Neural cell (in vitro differentiated cells): Measurements from ENCODE around the gene ARF1. TPM values are rescaled to one million over a fixed set of nuclear protein-coding genes. Genes with fewer than 3 reads are reported as not detected.

Experiments used
- H2AFZ ChIP-seq: fragments of 200-600, 300-800 bp; sonication (generic), shearing (Covaris generic); 2 replicates; pipeline ENCODE4 v1.6.0; 2014; ENCODE audit warnings: low read depth, mild to moderate bottlenecking, antibody characterized with exemption, low read length, moderate library complexity
- H3F3A ChIP-seq: fragments of 200-600 bp; shearing (Covaris generic); 2 replicates; pipeline ENCODE4 v1.6.1; 2016; ENCODE audit warnings: mild to moderate bottlenecking, moderate library complexity, mixed read lengths, antibody characterized with exemption, low read length; ENCODE audit not compliant: insufficient read depth, poor library complexity, severe bottlenecking
- H3K27ac ChIP-seq: fragments of 200-600, 300-800 bp; sonication (generic), shearing (Covaris generic); 2 replicates; pipeline ENCODE4 v1.5.1; 2014; ENCODE audit warnings: mild to moderate bottlenecking, low read length, moderate library complexity
- H3K27me3 ChIP-seq: fragments of 300-800, 200-600 bp; sonication (generic), shearing (Covaris generic); 2 replicates; pipeline ENCODE4 v1.6.0; 2014; ENCODE audit warnings: mild to moderate bottlenecking, low read depth, low read length, moderate library complexity; ENCODE audit not compliant: insufficient read depth
- H3K36me3 ChIP-seq: fragments of 300-800, 200-600 bp; sonication (generic), shearing (Covaris generic); 2 replicates; pipeline ENCODE4 v1.5.1; 2014; ENCODE audit warnings: mild to moderate bottlenecking, antibody characterized with exemption, low read length, moderate library complexity; ENCODE audit not compliant: insufficient read depth
- H3K4me2 ChIP-seq: fragments of 300-800, 200-600 bp; sonication (generic), shearing (Covaris generic); 2 replicates; pipeline ENCODE4 v1.6.0; 2014; ENCODE audit warnings: mild to moderate bottlenecking, low read length
- H3K4me3 ChIP-seq: fragments of 300-800, 200-600 bp; sonication (generic), shearing (Covaris generic); 2 replicates; pipeline ENCODE4 v1.5.1; 2014; ENCODE audit warnings: mild to moderate bottlenecking, low read length, moderate library complexity
- H3K79me2 ChIP-seq: fragments of 200-600 bp; shearing (Covaris generic); replicated peaks from 2 replicates; pipeline ENCODE4 v1.6.0; 2014; ENCODE audit warnings: mild to moderate bottlenecking, low read length, moderate library complexity; ENCODE audit not compliant: insufficient read depth
- H3K9ac ChIP-seq: fragments of 300-800, 200-600 bp; sonication (generic), shearing (Covaris generic); 2 replicates; pipeline ENCODE4 v1.6.1; 2016; ENCODE audit warnings: mild to moderate bottlenecking, low read length, mixed read lengths
- H3K9me2 ChIP-seq: fragments of 200-600 bp; shearing (Covaris generic); 2 replicates; pipeline ENCODE4 v1.6.1; 2016; ENCODE audit warnings: mild to moderate bottlenecking, low read length, mixed read lengths; ENCODE audit not compliant: insufficient read depth
- H3K9me3 ChIP-seq: fragments of 200-600, 300-800 bp; sonication (generic), shearing (Covaris generic); 2 replicates; pipeline ENCODE4 v1.6.1; 2016; ENCODE audit warnings: mild to moderate bottlenecking, mixed run types, low read length, moderate library complexity, mixed read lengths
- H4K20me1 ChIP-seq: fragments of 200-600 bp; shearing (Covaris generic); 2 replicates; pipeline ENCODE4 v1.6.1; 2016; ENCODE audit warnings: mild to moderate bottlenecking, mixed run types; ENCODE audit not compliant: insufficient read depth
- EP300 ChIP-seq: fragments of 450-650 bp; conservative IDR thresholded peaks from 2 replicates; pipeline ENCODE4 v1.6.1; 2014; ENCODE audit warnings: antibody characterized with exemption, mild to moderate bottlenecking, moderate library complexity; ENCODE audit not compliant: poor library complexity, severe bottlenecking
- EZH2 ChIP-seq: fragments of 200-600, 300-800 bp; shearing (Covaris generic), sonication (generic); IDR thresholded peaks from 2 replicates; pipeline ENCODE4 v1.6.1; 2014; ENCODE audit warnings: antibody characterized with exemption, low read length, borderline replicate concordance, mild to moderate bottlenecking; ENCODE audit not compliant: insufficient read depth, poor library complexity, severe bottlenecking
- MXI1 ChIP-seq: fragments of 450-650 bp; conservative IDR thresholded peaks from 2 replicates; pipeline ENCODE4 v1.6.1; 2014; ENCODE audit warnings: antibody characterized with exemption, mild to moderate bottlenecking; ENCODE audit not compliant: poor library complexity, severe bottlenecking
- POLR2AphosphoS5 ChIP-seq: IDR thresholded peaks from 2 replicates; pipeline ENCODE4 v1.6.1; 2012
- RAD21 ChIP-seq: fragments of 450-650 bp; conservative IDR thresholded peaks from 2 replicates; pipeline ENCODE4 v1.6.1; 2014; ENCODE audit warnings: antibody characterized with exemption, mild to moderate bottlenecking, moderate library complexity
- SMC3 ChIP-seq: fragments of 450-650 bp; conservative IDR thresholded peaks from 2 replicates; pipeline ENCODE4 v1.6.1; 2014; ENCODE audit warnings: antibody characterized with exemption, mild to moderate bottlenecking, moderate library complexity; ENCODE audit not compliant: poor library complexity
- TAF1 ChIP-seq: IDR thresholded peaks from 2 replicates; pipeline ENCODE4 v1.6.1; 2012; ENCODE audit warnings: low read depth
- polyA plus RNA-seq: library from polyadenylated mRNA; depleted of rRNA; stranded (reverse); fragments of >200 nt; gene quantifications from 2 replicates; pipeline ENCODE4 v1.2.3, GENCODE V29; 2014
- TF ChIP-seq, protein P1 (sequence below): fragments of 450-650 bp; IDR thresholded peaks from 2 replicates; pipeline ENCODE4 v1.5.1; 2014; ENCODE audit warnings: antibody characterized with exemption, mild to moderate bottlenecking, moderate library complexity; ENCODE audit not compliant: poor library complexity, severe bottlenecking
- TF ChIP-seq, protein P2 (sequence below): IDR thresholded peaks from 2 replicates; pipeline ENCODE4 v1.6.1; 2012; ENCODE audit warnings: borderline replicate concordance

Gene ARF1
- polyA plus RNA-seq, 1 donor from 2014 or later = 168 TPM

DNA sequence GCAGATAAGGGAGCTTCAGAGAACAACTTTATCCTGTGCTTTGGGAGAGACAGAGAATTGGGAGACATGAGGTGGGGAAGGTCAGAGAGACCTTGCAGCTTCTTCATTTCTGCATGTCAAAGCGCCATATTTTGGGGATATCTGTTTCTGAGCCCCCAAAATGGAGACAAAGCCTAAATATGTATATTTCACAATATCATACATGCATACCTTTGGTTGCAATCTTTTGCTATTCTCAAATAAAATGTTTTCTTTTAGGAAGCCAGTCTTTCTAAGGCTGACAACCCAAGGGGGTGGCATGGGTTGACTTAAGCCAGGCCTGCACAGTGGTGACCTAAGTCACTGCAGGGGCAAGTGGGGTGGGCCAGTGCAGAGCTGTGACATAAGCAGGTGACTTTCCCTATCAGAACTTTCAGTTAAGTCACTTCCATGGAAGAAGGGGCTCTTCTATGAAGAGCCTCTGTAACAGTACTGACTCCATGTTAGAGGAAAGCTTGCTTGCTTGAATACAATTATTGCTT, 40.5 kb downstream of the ARF1 start:
- TF ChIP-seq, protein P1, sequence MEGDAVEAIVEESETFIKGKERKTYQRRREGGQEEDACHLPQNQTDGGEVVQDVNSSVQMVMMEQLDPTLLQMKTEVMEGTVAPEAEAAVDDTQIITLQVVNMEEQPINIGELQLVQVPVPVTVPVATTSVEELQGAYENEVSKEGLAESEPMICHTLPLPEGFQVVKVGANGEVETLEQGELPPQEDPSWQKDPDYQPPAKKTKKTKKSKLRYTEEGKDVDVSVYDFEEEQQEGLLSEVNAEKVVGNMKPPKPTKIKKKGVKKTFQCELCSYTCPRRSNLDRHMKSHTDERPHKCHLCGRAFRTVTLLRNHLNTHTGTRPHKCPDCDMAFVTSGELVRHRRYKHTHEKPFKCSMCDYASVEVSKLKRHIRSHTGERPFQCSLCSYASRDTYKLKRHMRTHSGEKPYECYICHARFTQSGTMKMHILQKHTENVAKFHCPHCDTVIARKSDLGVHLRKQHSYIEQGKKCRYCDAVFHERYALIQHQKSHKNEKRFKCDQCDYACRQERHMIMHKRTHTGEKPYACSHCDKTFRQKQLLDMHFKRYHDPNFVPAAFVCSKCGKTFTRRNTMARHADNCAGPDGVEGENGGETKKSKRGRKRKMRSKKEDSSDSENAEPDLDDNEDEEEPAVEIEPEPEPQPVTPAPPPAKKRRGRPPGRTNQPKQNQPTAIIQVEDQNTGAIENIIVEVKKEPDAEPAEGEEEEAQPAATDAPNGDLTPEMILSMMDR = no peak
- TF ChIP-seq RAD21 (no peak), MXI1 (no peak), EZH2 (no peak), EP300 (no peak), TAF1 (no peak), SMC3 (no peak), POLR2AphosphoS5 (no peak)
- TF ChIP-seq, protein P2, sequence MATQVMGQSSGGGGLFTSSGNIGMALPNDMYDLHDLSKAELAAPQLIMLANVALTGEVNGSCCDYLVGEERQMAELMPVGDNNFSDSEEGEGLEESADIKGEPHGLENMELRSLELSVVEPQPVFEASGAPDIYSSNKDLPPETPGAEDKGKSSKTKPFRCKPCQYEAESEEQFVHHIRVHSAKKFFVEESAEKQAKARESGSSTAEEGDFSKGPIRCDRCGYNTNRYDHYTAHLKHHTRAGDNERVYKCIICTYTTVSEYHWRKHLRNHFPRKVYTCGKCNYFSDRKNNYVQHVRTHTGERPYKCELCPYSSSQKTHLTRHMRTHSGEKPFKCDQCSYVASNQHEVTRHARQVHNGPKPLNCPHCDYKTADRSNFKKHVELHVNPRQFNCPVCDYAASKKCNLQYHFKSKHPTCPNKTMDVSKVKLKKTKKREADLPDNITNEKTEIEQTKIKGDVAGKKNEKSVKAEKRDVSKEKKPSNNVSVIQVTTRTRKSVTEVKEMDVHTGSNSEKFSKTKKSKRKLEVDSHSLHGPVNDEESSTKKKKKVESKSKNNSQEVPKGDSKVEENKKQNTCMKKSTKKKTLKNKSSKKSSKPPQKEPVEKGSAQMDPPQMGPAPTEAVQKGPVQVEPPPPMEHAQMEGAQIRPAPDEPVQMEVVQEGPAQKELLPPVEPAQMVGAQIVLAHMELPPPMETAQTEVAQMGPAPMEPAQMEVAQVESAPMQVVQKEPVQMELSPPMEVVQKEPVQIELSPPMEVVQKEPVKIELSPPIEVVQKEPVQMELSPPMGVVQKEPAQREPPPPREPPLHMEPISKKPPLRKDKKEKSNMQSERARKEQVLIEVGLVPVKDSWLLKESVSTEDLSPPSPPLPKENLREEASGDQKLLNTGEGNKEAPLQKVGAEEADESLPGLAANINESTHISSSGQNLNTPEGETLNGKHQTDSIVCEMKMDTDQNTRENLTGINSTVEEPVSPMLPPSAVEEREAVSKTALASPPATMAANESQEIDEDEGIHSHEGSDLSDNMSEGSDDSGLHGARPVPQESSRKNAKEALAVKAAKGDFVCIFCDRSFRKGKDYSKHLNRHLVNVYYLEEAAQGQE = no peak
- H3K4me3 ChIP-seq = no peak overlapping the region
- H4K20me1 ChIP-seq = no peaks in the 10 kb centered on the region
- no peaks in the 10 kb centered on the region for H3K79me2 ChIP-seq
- no peak overlapping the region for H3K9ac ChIP-seq
- H3K27me3 ChIP-seq = no peaks in the 10 kb centered on the region
- no peak overlapping the region for H2AFZ ChIP-seq
- no peaks in the 10 kb centered on the region for H3K9me2 ChIP-seq
- no peaks in the 10 kb centered on the region for H3K9me3 ChIP-seq
- no peak overlapping the region for H3K4me2 ChIP-seq
- H3K27ac ChIP-seq = no peak overlapping the region
- no peaks in the 10 kb centered on the region for H3K36me3 ChIP-seq
- H3F3A ChIP-seq = no peaks in the 10 kb centered on the region

DNA sequence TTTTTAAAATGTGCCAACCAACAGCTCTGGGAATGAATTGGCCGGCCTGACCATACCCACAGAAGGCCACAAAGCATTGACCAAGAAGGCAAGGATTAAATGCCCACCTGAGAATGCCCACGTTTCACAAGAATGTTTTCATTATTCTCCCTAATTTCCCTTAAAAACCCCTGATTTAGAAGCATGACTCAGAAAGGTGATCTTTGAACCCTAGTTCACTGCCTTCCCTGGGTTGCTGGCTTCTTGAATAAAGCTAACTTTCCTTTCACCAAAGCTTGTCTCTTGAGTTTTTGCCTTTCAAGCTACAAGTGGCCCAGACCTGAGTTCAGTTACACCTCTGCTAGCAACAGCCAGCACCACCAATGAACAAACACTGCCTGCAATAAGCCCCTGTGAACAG, 41.0 kb downstream of the ARF1 start:
- no peaks in the 10 kb centered on the region for H3K9me3 ChIP-seq
- H3K9ac ChIP-seq = no peak overlapping the region
- no peak for TF ChIP-seq TAF1
- TF ChIP-seq EZH2 = no peak
- TF ChIP-seq EP300 = no peak
- TF ChIP-seq POLR2AphosphoS5 = no peak
- H3K4me3 ChIP-seq = no peak overlapping the region
- no peak overlapping the region for H2AFZ ChIP-seq
- H3K36me3 ChIP-seq = no peaks in the 10 kb centered on the region
- no peak overlapping the region for H3K4me2 ChIP-seq
- H3F3A ChIP-seq = no peaks in the 10 kb centered on the region
- no peaks in the 10 kb centered on the region for H4K20me1 ChIP-seq
- H3K27me3 ChIP-seq = no peaks in the 10 kb centered on the region
- H3K79me2 ChIP-seq = no peaks in the 10 kb centered on the region
- H3K27ac ChIP-seq = no peak overlapping the region
- H3K9me2 ChIP-seq = no peaks in the 10 kb centered on the region

DNA sequence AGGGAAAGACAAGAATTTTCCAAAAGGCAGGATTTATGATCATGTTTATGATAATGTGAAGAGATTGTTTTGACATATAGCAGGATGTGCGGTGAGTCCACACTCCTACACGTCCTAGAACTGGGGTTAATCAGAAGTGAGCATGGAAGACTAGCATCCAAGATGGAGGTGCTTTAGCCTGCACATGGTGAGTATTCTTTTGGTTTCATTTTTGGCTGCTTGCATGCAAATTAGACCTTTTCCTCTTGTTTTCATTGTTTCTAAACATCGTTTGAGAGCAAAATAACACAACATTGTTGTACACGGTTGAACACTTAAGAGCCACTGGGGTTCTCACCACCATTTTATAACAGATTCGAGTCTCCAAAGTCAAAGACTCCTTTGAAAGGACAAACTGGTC, 42.7 kb downstream of the ARF1 start:
- H3K36me3 ChIP-seq = no peaks in the 10 kb centered on the region

More for the DNA sequence above, 42.7 kb downstream of the ARF1 start:
- Histone ChIP-seq H3K9me2 (no peaks in the 10 kb centered on the region), H3K27ac (no peak overlapping the region), H3K9me3 (no peaks in the 10 kb centered on the region), H2AFZ (no peak overlapping the region), H3K4me3 (no peak overlapping the region), H3K9ac (no peak overlapping the region), H3F3A (no peaks in the 10 kb centered on the region), H3K27me3 (no peaks in the 10 kb centered on the region), H3K4me2 (no peak overlapping the region), H3K79me2 (no peaks in the 10 kb centered on the region), H4K20me1 (no peaks in the 10 kb centered on the region)
- TF ChIP-seq SMC3 = no peak
- TF ChIP-seq EZH2 = no peak
